RWPE1 (cell line): ENCODE data around the gene SRGAP1.
"Not testable (repeated sequence)": the region's sequence is repeated elsewhere in the genome, so short reads cannot be mapped to it uniquely, and the experiment has no call there.

Experiments
- CTCF ChIA-PET: fragments of 350-600 bp; sonication (Branson Sonifier 250); formaldehyde crosslinking; extraction: SDS; loops from one replicate; lab custom pipeline; 2021; lab: Yijun Ruan, JAX
- POLR2A ChIA-PET: fragments of 400-600 bp; formaldehyde crosslinking; extraction: SDS; loops from one replicate; lab custom pipeline; 2020; ENCODE audit warnings: antibody characterized with exemption; ENCODE audit not compliant: low non-redundant PET; lab: Yijun Ruan, JAX
- DNase-seq: peaks from one replicate; pipeline ENCODE4 v3.0.0; 2012; ENCODE audit warnings: low spot score
- H3K27ac ChIP-seq: fragments of 450-650 bp; 2 replicates; pipeline ENCODE4 v1.5.1; 2017
- CTCF ChIP-seq: fragments of 450-650 bp; conservative IDR thresholded peaks from 2 replicates; pipeline ENCODE4 v1.5.1; 2017; ENCODE audit warnings: low read depth, mild to moderate bottlenecking

SRGAP1 gene

GRCh38 chr12:63848450-63848849, 4.0 kb downstream of the SRGAP1 start:
- DNase-seq: no peak
- ChIA-PET CTCF (interaction anchor here (0.6 kb wide), 1 partner anchor 92 kb away, joined by 3 read pairs; no protein-coding TSS in a partner anchor), POLR2A (no interaction called here)

GRCh38 chr12:63849106-63849620, 4.7 kb downstream of the SRGAP1 start:
- no peak for TF ChIP-seq CTCF
- H3K27ac ChIP-seq: no peak overlapping the region
- POLR2A ChIA-PET: no interaction called here
- CTCF ChIA-PET: interaction anchor here (0.6 kb wide), 1 partner anchor 91 kb away, joined by 3 read pairs; no protein-coding TSS in a partner anchor
- no peak for DNase-seq

More at GRCh38 chr12:63848450-63848849, 4.0 kb downstream of the SRGAP1 start:
- no peak overlapping the region; the same call in 1 of the 2 replicates for H3K27ac ChIP-seq
- TF ChIP-seq CTCF: no peak

- POLR2A ChIA-PET: no interaction called here
- DNase-seq: no peak
- no peak overlapping the region for H3K27ac ChIP-seq
- CTCF ChIA-PET: interaction anchor here (0.6 kb wide), 1 partner anchor 32 kb away, joined by 3 read pairs; no protein-coding TSS in a partner anchor
- TF ChIP-seq CTCF: no peak
These were observed 5.1 kb downstream of the SRGAP1 start for GRCh38 chr12:63849641-63850040.

- no peak overlapping the region for H3K27ac ChIP-seq
- TF ChIP-seq CTCF: no peak
- no peak for DNase-seq
- ChIA-PET CTCF (interaction anchor here (0.7 kb wide), 1 partner anchor 362 kb away, joined by 3 read pairs; no protein-coding TSS in a partner anchor), POLR2A (no interaction called here)
These were observed 9.5 kb downstream of the SRGAP1 start for GRCh38 chr12:63853978-63854377.

- H3K27ac ChIP-seq: 0 out of 2 replicates have a peak overlapping the region, but pooled peaks have one; percentile 31
- no peak for TF ChIP-seq CTCF
- DNase-seq: no peak
- ChIA-PET POLR2A (no interaction called here), CTCF (no interaction called here)
These were observed 10.8 kb downstream of the SRGAP1 start for GRCh38 chr12:63855299-63855698.

GRCh38 chr12:63857771-63858670, 13.5 kb downstream of the SRGAP1 start:
- no peak overlapping the region; the same call in 1 of the 2 replicates for H3K27ac ChIP-seq
- no peak for TF ChIP-seq CTCF
- ChIA-PET POLR2A (no interaction called here), CTCF (interaction anchor here (0.7 kb wide), 1 partner anchor 168 kb away, joined by 3 read pairs; no protein-coding TSS in a partner anchor)
- no peak for DNase-seq

- H3K27ac ChIP-seq, CTCF ChIA-PET, DNase-seq, POLR2A ChIA-PET: not testable (repeated sequence)
These were observed 15.4 kb downstream of the SRGAP1 start for GRCh38 chr12:63859880-63860279.
